T-helper 1 cell treated with Interleukin-12 subunit alpha and Interleukin-12 subunit beta and Interleukin-4 antibody, amounts not matched to agents 30 ng/mL and 1 ng/mL, for 36 hours (primary cell): ENCODE results near the gene ZNF764. TPM values are rescaled to one million over a fixed set of nuclear protein-coding genes. Genes with fewer than 3 reads are reported as not detected.

Experiments used
- intact Hi-C: fragments of 100-400 bp; cut with micrococcal nuclease; formaldehyde crosslinking; loops from one replicate; pipeline ENCODE4 v1.15.1; 2024
- total RNA-seq: library from RNA; stranded (reverse); gene quantifications from 2 replicates; pipeline ENCODE4 v1.2.3, GENCODE V29; 2022

ZNF764 gene
- total RNA-seq, 1 donor from 2014 or later: 22.5 TPM

- intact Hi-C loops: no loop called here
Observed at GRCh38 chr16:30570636-30571444, 12.7 kb upstream of the ZNF764 start.

GRCh38 chr16:30569746-30570635 is 11.8 kb upstream of the ZNF764 start:
- intact Hi-C loops: no loop called here

GRCh38 chr16:30569281-30569680 is 11.1 kb upstream of the ZNF764 start:
- intact Hi-C loops: no loop called here

GRCh38 chr16:30567991-30568638 is 9.9 kb upstream of the ZNF764 start:
- intact Hi-C loops: loop anchor here (1.0 kb wide), 3 partner anchors 10 to 138 kb away; partner anchors contain the start of genes DCTPP1 and ZNF764

- intact Hi-C loops: no loop called here
Observed at GRCh38 chr16:30567160-30567990, 9.2 kb upstream of the ZNF764 start.

GRCh38 chr16:30566531-30566930 is 8.4 kb upstream of the ZNF764 start:
- intact Hi-C loops: no loop called here

GRCh38 chr16:30565984-30566383 is 7.8 kb upstream of the ZNF764 start:
- intact Hi-C loops: no loop called here

- intact Hi-C loops: no loop called here
Observed at GRCh38 chr16:30565526-30565925, 7.4 kb upstream of the ZNF764 start.

- intact Hi-C loops: no loop called here
Observed at GRCh38 chr16:30562021-30562420, 3.8 kb upstream of the ZNF764 start.

- intact Hi-C loops: no loop called here
Observed at GRCh38 chr16:30561089-30561816, 3.1 kb upstream of the ZNF764 start.

- intact Hi-C loops: loop anchor here (2.0 kb wide), 1 partner anchor 99 kb away; the partner anchor contains the start of gene FBRS
Observed at GRCh38 chr16:30559690-30560089, 1.5 kb upstream of the ZNF764 start.

GRCh38 chr16:30558789-30559377 is 709 bp upstream of the ZNF764 start:
- intact Hi-C loops: loop anchor here (1.0 to 2.0 kb wide), 14 partner anchors 9 to 363 kb away; partner anchors contain the start of genes DCTPP1, FBRS, PHKG2 and PRR14

- intact Hi-C loops: no loop called here
Observed at GRCh38 chr16:30557707-30557956, 542 bp downstream of the ZNF764 start.

- intact Hi-C loops: no loop called here
Observed at GRCh38 chr16:30556125-30556473, 2.1 kb downstream of the ZNF764 start.

- intact Hi-C loops: no loop called here
Observed at GRCh38 chr16:30555315-30556124, 2.7 kb downstream of the ZNF764 start.

GRCh38 chr16:30554557-30555314 is 3.4 kb downstream of the ZNF764 start:
- intact Hi-C loops: no loop called here

- intact Hi-C loops: no loop called here
Observed at GRCh38 chr16:30553393-30553899, 4.7 kb downstream of the ZNF764 start.

- intact Hi-C loops: loop anchor here (1.0 kb wide), 2 partner anchors 18 to 32 kb away; partner anchors contain the start of gene ZNF785
Observed at GRCh38 chr16:30552956-30553355, 5.2 kb downstream of the ZNF764 start.
